NCI-H1092 treated with DMSO at 0.1 percent for 48 hours (cell line): ENCODE results near the gene LBHD2.
"Not testable (repeated sequence)": the region's sequence is repeated elsewhere in the genome, so short reads cannot be mapped to it uniquely, and the experiment has no call there.

ENCODE experiments used
- DNase-seq: peaks from one replicate; lab custom pipeline; 2025; lab: John Stamatoyannopoulos, UW

LBHD2 gene

GRCh38 chr14:103119527-103119926, 35.5 kb downstream of the LBHD2 start:
- DNase-seq: not testable (repeated sequence)

- DNase-seq: peak; percentile 74
Observed at GRCh38 chr14:103121121-103121845, 37.3 kb downstream of the LBHD2 start.

DNA sequence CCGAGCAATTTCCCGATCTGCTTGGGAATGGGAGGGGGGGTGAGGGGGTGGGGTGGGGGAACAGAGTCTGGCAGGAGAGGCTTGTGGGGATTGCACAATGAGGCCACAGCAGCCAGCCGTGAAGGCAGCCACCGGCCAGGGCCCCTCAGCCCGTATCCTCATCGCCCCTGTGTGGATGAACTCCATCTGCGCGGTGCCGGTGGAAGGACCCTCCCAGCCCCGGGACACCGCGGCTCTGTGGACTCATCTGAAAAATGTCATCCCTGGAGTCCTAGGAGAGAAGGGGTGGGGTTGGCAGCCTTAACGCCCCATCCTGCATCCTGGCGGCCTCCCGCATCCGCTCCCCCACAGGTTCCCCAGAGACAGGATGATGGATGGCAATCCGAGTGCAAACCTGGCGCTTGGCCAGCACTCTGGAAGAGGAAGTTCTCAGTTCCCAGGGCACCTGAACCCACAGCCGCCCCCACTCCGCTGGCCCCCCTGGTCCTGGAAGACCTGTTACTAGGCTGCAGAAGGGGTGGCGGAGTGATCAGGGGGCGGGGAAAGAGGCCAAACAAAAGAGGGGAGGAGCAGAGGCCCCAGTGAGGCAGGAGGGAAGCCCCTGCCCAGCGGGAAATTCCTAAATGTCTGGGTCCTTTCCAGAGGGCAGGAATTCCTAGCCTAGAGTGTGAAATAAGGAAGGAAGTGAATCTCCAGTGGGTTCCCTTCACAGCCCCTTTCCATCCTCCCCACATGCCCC, 38.0 kb downstream of the LBHD2 start:
- peak; percentile 78 for DNase-seq

DNA sequence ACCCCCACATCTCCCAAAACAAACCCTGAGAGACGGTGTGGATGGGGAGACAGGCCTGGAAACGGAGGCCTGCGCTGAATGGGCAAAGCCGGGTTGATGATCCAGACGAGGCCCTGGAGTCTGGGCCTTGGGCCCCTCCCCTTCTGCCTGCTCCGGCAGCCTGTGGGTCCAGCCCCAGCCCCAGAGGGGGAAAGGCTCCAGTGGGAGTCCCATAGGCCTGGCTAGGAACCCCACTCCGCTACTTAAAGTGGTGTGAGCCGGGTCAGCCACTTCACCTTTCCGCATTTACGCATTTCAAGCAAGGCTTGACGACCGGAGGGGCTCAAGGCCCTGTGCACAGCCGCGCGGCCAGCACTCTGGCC, 38.6 kb downstream of the LBHD2 start:
- DNase-seq: no peak

GRCh38 chr14:103122947-103123633, 39.1 kb downstream of the LBHD2 start, which contains the start of gene TNFAIP2:
TNFAIP2 (plus strand) TSS chr14:103123461; CDS start chr14:103126458, 2,997 bp downstream.
- DNase-seq: peak; percentile 31

DNA sequence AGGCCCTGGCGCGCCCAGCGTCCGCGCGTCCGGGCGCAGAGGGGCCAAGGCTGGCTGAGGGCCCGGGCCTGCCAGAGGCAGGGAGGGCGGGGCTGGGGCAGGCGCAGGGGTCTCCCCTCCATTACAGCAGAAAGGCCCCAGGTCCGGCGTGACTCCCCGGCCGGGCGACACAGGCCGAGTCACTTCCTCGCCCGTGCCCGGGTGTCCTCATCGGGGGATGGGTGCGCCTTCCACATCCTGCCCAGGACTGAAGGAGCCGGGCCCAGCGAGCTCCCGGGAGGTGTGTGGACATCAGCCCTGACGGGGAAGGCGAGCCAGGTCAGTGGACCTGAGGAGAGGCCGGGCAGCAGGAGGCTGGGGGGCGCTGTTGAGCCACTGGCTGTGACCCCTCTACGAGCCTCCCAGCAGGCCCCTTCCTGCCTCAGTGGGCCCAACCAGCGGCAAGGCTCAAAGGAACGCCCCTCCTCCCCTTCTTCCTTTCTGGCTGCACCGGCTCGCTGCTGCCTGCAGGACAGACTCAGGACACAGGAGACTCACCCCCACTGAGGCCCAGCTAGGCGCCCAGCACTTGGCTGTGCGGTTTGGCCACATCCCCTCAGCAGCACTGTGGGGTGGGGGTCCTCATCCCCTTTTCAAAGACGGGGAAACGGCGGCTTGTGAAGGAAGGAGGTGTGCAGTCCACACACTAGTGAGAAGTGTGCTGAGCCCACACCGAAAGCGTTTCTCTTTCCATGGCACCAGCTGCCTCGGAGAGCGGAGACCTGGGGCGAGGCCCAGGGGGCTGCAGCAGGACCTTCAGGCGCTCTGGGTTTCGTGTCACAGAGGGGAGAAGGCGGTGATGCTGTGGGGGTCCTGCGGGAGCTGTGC, 39.9 kb downstream of the LBHD2 start:
- no peak for DNase-seq

GRCh38 chr14:103124501-103125001, 40.5 kb downstream of the LBHD2 start:
- DNase-seq: no peak

DNA sequence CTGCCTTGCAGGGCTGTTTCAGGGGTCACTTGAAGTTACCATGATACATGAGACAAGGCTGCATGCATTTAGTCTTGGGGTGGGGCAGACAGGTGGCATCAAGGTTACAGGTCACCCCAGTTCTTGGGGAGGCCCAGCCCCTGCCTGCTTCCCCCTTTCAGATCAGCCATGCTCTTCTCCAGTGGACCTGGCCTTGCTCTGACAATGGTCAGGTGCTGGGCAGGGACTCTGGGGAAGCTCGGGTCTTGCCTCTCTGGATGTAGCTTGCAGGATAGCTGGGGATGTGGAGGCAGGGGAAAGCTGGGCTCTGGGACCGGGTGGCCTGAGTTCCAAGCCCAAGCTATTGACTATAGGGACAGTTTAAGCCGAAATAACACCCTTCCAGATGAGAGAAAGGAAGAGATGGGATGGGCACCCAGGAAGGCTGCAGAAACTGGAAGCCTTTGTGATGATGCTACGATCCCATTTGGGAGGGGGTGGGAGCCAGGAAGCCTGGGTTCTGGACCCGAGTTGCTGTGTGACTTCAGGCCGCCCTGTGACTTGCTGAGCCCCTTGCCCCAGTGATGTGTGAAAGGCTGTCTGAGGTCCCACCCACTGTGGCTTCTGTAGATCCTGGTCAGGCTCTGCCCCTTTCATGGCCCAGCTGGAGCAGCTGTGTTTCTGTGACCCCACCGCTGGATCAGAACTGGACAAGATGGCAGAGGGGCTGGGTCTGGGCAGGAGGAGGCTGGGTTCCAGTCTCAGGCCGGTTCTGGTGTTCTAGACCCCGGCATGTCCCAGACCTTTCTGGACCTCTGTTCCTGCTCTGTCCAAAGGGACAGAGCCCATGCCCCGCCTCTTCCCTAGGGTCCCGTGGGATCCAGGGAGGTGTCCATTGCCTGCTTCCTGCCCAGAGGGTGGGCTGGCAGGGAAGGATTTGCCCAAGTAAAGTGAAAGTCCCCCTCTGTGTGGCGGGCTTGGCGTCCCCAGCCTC, 41.4 kb downstream of the LBHD2 start:
- DNase-seq: no peak

DNA sequence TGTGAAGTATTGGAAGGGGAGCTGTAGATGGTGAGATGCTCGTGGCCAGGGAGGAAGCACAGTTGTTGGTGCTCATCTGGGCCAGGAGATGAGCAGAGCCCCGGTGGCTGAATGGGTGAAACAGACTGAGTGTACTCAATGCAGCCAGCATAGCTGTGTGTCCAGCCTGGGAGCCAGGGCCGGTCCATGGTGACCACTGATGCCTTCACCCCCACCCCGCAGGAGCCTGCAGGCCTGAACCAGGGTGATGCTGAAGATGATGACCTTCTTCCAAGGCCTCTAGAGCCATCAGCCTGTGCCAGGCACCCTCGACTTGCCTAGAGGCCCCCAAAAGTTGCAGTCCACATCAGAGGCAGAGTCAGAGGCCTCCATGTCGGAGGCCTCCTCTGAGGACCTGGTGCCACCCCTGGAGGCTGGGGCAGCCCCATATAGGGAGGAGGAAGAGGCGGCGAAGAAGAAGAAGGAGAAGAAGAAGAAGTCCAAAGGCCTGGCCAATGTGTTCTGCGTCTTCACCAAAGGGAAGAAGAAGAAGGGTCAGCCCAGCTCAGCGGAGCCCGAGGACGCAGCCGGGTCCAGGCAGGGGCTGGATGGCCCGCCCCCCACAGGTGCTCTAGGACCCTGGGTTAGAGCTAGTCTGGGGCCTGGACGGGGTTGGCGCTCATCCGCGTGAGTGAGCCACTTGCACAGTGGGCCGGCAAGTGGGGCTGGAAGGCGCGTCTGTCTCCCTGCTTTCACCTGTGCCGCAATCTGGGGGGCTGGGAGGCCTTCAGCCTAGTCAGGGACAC, 42.3 kb downstream of the LBHD2 start:
- no peak for DNase-seq

GRCh38 chr14:103126873-103127304, 42.9 kb downstream of the LBHD2 start:
- DNase-seq: no peak

GRCh38 chr14:103127356-103127755, 43.3 kb downstream of the LBHD2 start:
- DNase-seq: no peak

DNA sequence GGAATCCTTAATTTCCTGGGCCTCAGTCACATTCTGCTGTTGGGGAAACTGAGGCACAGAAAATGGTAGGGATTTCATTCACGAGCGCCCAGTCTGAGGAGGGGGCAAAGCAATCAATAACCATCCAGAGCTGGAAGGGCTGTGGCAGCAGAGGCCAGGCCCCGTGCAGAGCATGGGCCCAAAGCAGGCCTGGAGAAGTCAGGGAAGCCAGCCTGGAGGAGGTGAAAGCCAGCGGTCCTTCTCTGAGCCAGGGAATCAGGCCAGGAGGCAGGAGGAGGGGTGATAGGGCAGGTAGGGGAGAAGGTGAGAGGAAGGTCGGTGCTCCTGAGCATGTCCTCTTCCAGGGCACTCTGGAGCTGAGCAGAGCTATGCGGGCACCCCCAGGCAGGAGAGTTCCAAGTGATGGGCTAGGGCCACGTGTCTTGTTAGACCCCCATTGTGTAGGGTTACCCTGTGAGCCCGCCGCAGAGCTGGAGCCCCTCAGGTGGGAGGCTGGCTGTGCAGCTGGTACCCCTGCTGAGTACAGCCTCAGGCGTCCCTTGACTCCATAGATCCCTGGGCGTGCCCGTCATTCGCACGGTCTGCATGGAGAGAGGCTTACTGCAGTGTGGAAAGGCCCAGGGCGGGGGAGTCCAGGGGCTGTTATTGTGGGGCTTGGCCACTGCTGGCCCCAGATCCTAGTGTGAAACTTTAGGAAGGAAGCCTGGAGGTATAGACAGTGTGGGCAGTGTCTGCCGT, 44.0 kb downstream of the LBHD2 start:
- no peak for DNase-seq

DNA sequence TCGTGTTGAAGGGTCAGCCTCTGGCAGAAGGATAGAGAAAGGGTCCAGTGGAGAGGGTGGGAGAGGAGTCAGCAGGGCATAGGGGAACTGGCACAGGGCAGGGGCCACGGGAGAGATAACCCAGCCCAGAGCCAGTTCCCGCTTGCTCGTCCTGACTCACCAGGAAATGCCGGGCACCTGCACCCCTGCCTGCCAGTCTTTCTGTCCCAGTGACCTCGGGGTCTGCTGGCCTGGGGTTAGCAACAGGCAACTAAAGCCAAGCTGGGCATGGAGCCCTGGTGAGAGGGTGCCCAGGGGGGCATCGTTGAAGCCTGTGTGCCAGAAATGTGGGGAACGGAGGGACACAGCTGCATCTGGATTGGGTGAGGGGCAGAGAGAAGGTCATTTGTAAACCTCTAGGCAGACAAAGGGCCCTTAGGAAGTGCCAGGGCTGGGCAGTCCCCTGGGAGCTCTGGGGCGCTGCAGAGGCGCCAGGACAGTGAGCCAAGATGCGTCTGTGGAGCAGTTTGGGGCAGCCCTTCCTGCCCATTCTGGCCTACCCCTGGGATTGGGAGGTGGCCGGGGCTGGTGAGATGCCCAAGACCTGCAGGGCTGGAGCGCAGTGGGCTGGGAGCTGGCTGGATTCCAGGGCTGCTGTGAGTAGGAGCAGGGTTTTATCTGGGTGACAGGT, 44.8 kb downstream of the LBHD2 start:
- DNase-seq: peak; percentile 36

DNA sequence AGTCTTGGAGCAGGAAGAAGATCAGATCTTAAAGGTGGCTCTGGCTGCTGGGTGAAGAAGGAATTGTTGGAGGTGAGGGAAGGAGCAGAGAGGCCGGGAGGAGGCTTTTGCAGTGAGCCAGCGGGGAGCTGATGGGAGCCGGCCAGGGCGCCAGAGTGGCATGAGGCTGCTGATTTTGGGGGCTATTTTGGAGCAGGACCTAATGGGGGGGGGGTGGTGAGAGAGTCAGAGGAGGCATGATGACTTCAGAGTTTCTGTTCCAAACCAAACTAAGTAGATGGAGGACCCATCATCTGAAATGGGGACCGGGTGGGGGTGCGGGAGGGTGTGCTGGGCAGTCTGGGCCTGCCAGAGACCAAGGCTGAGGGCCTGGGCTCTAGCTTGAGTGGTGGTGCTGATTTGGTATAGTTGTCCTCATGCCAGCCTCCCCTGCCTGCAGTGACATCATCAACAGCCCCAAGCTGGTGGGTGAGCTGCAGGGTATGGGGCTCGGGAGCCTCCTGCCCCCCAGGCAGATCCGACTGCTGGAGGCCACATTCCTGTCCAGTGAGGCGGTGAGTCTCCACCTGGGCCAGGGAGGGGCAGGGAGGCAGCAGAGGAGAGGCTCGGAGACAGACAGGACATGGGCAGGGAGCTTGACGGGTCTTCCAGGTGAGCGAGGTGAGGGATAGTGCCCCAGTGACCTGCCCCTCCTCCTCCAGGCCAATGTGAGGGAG, 45.4 kb downstream of the LBHD2 start:
- no peak for DNase-seq

- no peak for DNase-seq
Observed at GRCh38 chr14:103130017-103130764, 46.2 kb downstream of the LBHD2 start.

DNA sequence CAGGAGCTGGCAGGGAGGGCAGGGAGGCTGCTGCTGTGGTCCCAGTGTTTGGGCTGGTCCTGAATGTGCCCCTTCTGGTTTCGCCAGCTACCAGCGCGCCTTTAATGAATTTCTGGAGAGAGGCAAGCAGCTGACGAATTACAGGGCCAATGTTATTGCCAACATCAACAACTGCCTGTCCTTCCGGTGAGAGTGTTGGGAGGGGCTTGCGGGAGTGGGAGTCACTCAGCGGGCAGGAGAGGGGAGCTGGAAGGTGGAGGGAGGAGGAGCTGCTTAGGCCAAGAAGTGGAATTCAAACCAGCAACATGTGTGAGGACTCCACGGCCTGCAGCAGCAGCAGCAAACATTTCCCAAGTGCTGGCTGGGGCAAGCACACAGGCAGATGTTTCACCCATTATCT, 47.0 kb downstream of the LBHD2 start:
- DNase-seq: peak; percentile 31

GRCh38 chr14:103131580-103131979, 47.6 kb downstream of the LBHD2 start:
- no peak for DNase-seq
